H9 (cell line): ENCODE data around the gene C11orf87. TPM values are rescaled to one million over a fixed set of nuclear protein-coding genes. Genes with fewer than 3 reads are reported as not detected.

Experiments used
- DNase-seq: peaks from one replicate; pipeline ENCODE4 v3.0.0-alpha.2; 2017
- H2AFZ ChIP-seq: one replicate; pipeline ENCODE4 v1.6.1; 2013; ENCODE audit warnings: mild to moderate bottlenecking, low read length, control low read depth, moderate library complexity
- H2AK5ac ChIP-seq: 2 replicates; pipeline ENCODE4 v1.6.1; 2013; ENCODE audit warnings: low read length, control low read depth, mixed read lengths; ENCODE audit not compliant: insufficient read length
- H2BK120ac ChIP-seq: one replicate; pipeline ENCODE4 v1.6.1; 2013; ENCODE audit warnings: low read depth, mild to moderate bottlenecking, low read length, control low read depth, inconsistent platforms; ENCODE audit not compliant: poor library complexity, severe bottlenecking
- H2BK12ac ChIP-seq: 2 replicates; pipeline ENCODE4 v1.6.1; 2013; ENCODE audit warnings: low read length, control low read depth, mixed read lengths, low read depth; ENCODE audit not compliant: insufficient read length
- H2BK15ac ChIP-seq: 2 replicates; pipeline ENCODE4 v1.6.1; 2013; ENCODE audit warnings: low read depth, low read length, control low read depth
- H2BK20ac ChIP-seq: one replicate; pipeline ENCODE4 v1.6.1; 2013; ENCODE audit warnings: low read depth, mild to moderate bottlenecking, low read length, control low read depth, inconsistent platforms; ENCODE audit not compliant: poor library complexity, severe bottlenecking
- H2BK5ac ChIP-seq: 2 replicates; pipeline ENCODE4 v1.6.1; 2013; ENCODE audit warnings: low read length, control low read depth, mixed read lengths; ENCODE audit not compliant: insufficient read length
- H3K14ac ChIP-seq: 2 replicates; pipeline ENCODE4 v1.6.1; 2013; ENCODE audit warnings: low read length, control low read depth; ENCODE audit not compliant: insufficient read depth
- H3K18ac ChIP-seq: 2 replicates; pipeline ENCODE4 v1.6.1; 2013; ENCODE audit warnings: low read depth, mild to moderate bottlenecking, mixed read lengths, low read length, control low read depth; ENCODE audit not compliant: insufficient read length
- H3K23ac ChIP-seq: 2 replicates; pipeline ENCODE4 v1.6.1; 2013; ENCODE audit warnings: low read length, control low read depth, mixed read lengths, low read depth; ENCODE audit not compliant: insufficient read length
- H3K23me2 ChIP-seq: 2 replicates; pipeline ENCODE4 v1.6.1; 2013; ENCODE audit warnings: low read depth, mild to moderate bottlenecking, mixed read lengths, low read length, control low read depth; ENCODE audit not compliant: insufficient read length, poor library complexity, severe bottlenecking
- H3K27ac ChIP-seq: 2 replicates; pipeline ENCODE4 v1.5.1; 2013; ENCODE audit warnings: low read length, control low read depth, mixed read lengths, low read depth; ENCODE audit not compliant: insufficient read length
- H3K27me3 ChIP-seq: 2 replicates; pipeline ENCODE4 v1.6.1; 2013; ENCODE audit warnings: low read length, control low read depth, inconsistent platforms; ENCODE audit not compliant: insufficient read depth
- H3K4ac ChIP-seq: 2 replicates; pipeline ENCODE4 v1.6.1; 2013; ENCODE audit warnings: low read depth, mild to moderate bottlenecking, control low read depth, inconsistent platforms, low read length, moderate library complexity
- H3K4me1 ChIP-seq: 2 replicates; pipeline ENCODE4 v1.6.1; 2013; ENCODE audit warnings: low read length, control low read depth, inconsistent platforms; ENCODE audit not compliant: insufficient read depth
- H3K4me2 ChIP-seq: 2 replicates; pipeline ENCODE4 v1.6.1; 2013; ENCODE audit warnings: low read length, control low read depth, mixed read lengths; ENCODE audit not compliant: insufficient read length, insufficient read depth
- H3K56ac ChIP-seq: 2 replicates; pipeline ENCODE4 v1.6.1; 2013; ENCODE audit warnings: low read depth, mild to moderate bottlenecking, mixed read lengths, low read length, control low read depth; ENCODE audit not compliant: insufficient read length
- H3K79me1 ChIP-seq: 2 replicates; pipeline ENCODE4 v1.6.1; 2013; ENCODE audit warnings: low read depth, mild to moderate bottlenecking, moderate library complexity, low read length, control low read depth, inconsistent platforms; ENCODE audit not compliant: insufficient read depth, poor library complexity, severe bottlenecking
- H3K79me2 ChIP-seq: 2 replicates; pipeline ENCODE4 v1.6.1; 2013; ENCODE audit warnings: low read length, control low read depth, inconsistent platforms; ENCODE audit not compliant: insufficient read depth
- H3K9ac ChIP-seq: 2 replicates; pipeline ENCODE4 v1.6.1; 2013; ENCODE audit warnings: low read length, control low read depth, mixed read lengths; ENCODE audit not compliant: insufficient read length; ENCODE audit errors: extremely low read depth
- H3K9me3 ChIP-seq: one replicate; pipeline ENCODE4 v1.6.1; 2013; ENCODE audit warnings: low read depth, low read length, inconsistent platforms; ENCODE audit not compliant: control insufficient read depth
- H3T11ph ChIP-seq: one replicate; pipeline ENCODE4 v1.6.1; 2013; ENCODE audit warnings: mild to moderate bottlenecking, low read length, control low read depth, inconsistent platforms
- H4K20me1 ChIP-seq: one replicate; pipeline ENCODE4 v1.6.1; 2013; ENCODE audit not compliant: control insufficient read depth, insufficient read length, insufficient read depth
- H4K5ac ChIP-seq: 2 replicates; pipeline ENCODE4 v1.6.1; 2013; ENCODE audit warnings: low read depth, mild to moderate bottlenecking, mixed read lengths, low read length, control low read depth; ENCODE audit not compliant: insufficient read length
- H4K8ac ChIP-seq: replicated peaks from 2 replicates; pipeline ENCODE4 v1.6.1; 2013; ENCODE audit warnings: low read length, control low read depth, mixed read lengths, low read depth; ENCODE audit not compliant: insufficient read length
- H4K91ac ChIP-seq: 2 replicates; pipeline ENCODE4 v1.6.1; 2013; ENCODE audit warnings: low read depth, mild to moderate bottlenecking, moderate library complexity, mixed read lengths, low read length, control low read depth; ENCODE audit not compliant: insufficient read length
- H3K27ac Mint-ChIP-seq, 3 experiments: 2 replicates in 2 of 3; 3 replicates in 1 of 3; pipeline ENCODE4 v1.8.0; 2020 to 2021; ENCODE audit warnings: mixed read lengths in 3 of 3, mild to moderate bottlenecking in 1 of 3, moderate library complexity in 1 of 3
- H3K27me3 Mint-ChIP-seq: 2 replicates; pipeline ENCODE4 v1.8.0; 2021; ENCODE audit warnings: low read depth, mild to moderate bottlenecking, moderate library complexity, mixed read lengths
- H3K36me3 Mint-ChIP-seq, 3 experiments: 2 replicates in 2 of 3; 3 replicates in 1 of 3; pipeline ENCODE4 v1.8.0; 2020 to 2021; ENCODE audit warnings: low read depth in 3 of 3, mixed read lengths in 3 of 3; ENCODE audit not compliant: insufficient read depth in 1 of 3
- H3K4me1 Mint-ChIP-seq, 2 experiments: 2 replicates each; pipeline ENCODE4 v1.8.0; 2020; ENCODE audit warnings: mixed read lengths in 2 of 2
- H3K4me3 Mint-ChIP-seq, 2 experiments: 2 replicates in 1 of 2; 3 replicates in 1 of 2; pipeline ENCODE4 v1.8.0; 2020 to 2021; ENCODE audit warnings: mild to moderate bottlenecking in 2 of 2, mixed read lengths in 2 of 2, moderate library complexity in 1 of 2
- H3K9me3 Mint-ChIP-seq, 2 experiments: 2 replicates in 1 of 2; 3 replicates in 1 of 2; pipeline ENCODE4 v1.8.0; 2020; ENCODE audit warnings: mild to moderate bottlenecking in 2 of 2, mixed read lengths in 2 of 2, moderate library complexity in 1 of 2
- CTCF ChIP-seq: fragments of 200-600 bp; sonication (generic); conservative IDR thresholded peaks from 3 replicates; pipeline ENCODE4 v1.8.0; 2021; ENCODE audit warnings: antibody characterized with exemption, mild to moderate bottlenecking
- WGBS: extraction: QIAGEN DNeasy Blood & Tissue Kit; methylation state at CpG from one replicate; pipeline ENCODE4 v1.1.7; 2013; ENCODE audit warnings: missing lambda C conversion rate, low lambda C conversion rate, mixed read lengths; ENCODE audit not compliant: insufficient read length; ENCODE audit errors: extremely low coverage; 5-methylcytosine and 5-hydroxymethylcytosine counted together
- total RNA-seq: library from RNA; stranded (reverse); gene quantifications from 2 replicates; pipeline ENCODE4 v1.2.1, GENCODE V29; 2021

The C11orf87 gene
- total RNA-seq, 1 experiment from 2014 or later: 0.11 TPM

- Mint-ChIP-seq H3K4me3 (no peak overlapping the region), H3K27ac (no peak overlapping the region), H3K9me3 (peaks cover 0 to 1% of the 10 kb centered on the region in 2 experiments; a peak in 3 of 5 replicates), H3K36me3 (no peaks in the 10 kb centered on the region), H3K4me1 (0 out of 4 replicates have a peak, but pooled peaks cover 0 to 4% of the 10 kb centered on the region in 2 experiments), H3K27me3 (peaks cover 4% of the 10 kb centered on the region; the same call in 1 of the 2 replicates)
- Histone ChIP-seq H4K5ac (no peak overlapping the region), H3K9me3 (no peaks in the 10 kb centered on the region), H2BK12ac (no peak overlapping the region), H2AFZ (no peak overlapping the region), H3T11ph (no peak overlapping the region), H4K8ac (no peak overlapping the region), H4K20me1 (no peaks in the 10 kb centered on the region), H2BK15ac (no peak overlapping the region), H3K56ac (no peak overlapping the region), H3K4me1 (no peaks in the 10 kb centered on the region), H3K27ac (no peak overlapping the region), H3K23ac (no peak overlapping the region), H3K4ac (no peak overlapping the region), H4K91ac (no peak overlapping the region), H3K27me3 (no peaks in the 10 kb centered on the region), H3K23me2 (no peaks in the 10 kb centered on the region), H3K79me1 (no peaks in the 10 kb centered on the region), H2BK120ac (no peak overlapping the region), H3K4me2 (no peak overlapping the region), H2AK5ac (no peak overlapping the region), H2BK5ac (no peak overlapping the region), H3K79me2 (no peaks in the 10 kb centered on the region), H3K14ac (no peak overlapping the region), H2BK20ac (no peak overlapping the region), H3K9ac (no peak overlapping the region), H3K18ac (no peak overlapping the region)
- no peak for DNase-seq
- no peak for TF ChIP-seq CTCF
- no CpG with 5 or more reads among the region's 4 CpGs for WGBS
These were observed 47.5 kb upstream of the C11orf87 start for GRCh38 chr11:109374441-109374840.
